Activated T-helper 2 cell treated with anti-CD3 and anti-CD28 coated beads, Interferon-gamma antibody, Interleukin-2, Interleukin-4, amounts not matched to agents 10 μg/mL and 5 μg/mL and 100 μg/mL, durations not matched to agents 14 hours and 24 hours and 36 hours (primary cell): Measurements from ENCODE around the gene APBA2. TPM values are rescaled to one million over a fixed set of nuclear protein-coding genes. Genes with fewer than 3 reads are reported as not detected.
"Not testable (repeated sequence)": the region's sequence is repeated elsewhere in the genome, so short reads cannot be mapped to it uniquely, and the experiment has no call there.

ENCODE experiments used
- DNase-seq: peaks from one replicate; pipeline ENCODE4 v3.0.0; 2021; ENCODE audit warnings: low spot score
- H3K27ac Mint-ChIP-seq: one replicate; pipeline ENCODE4 v1.8.0; 2021; ENCODE audit warnings: mixed read lengths
- H3K27me3 Mint-ChIP-seq: one replicate; pipeline ENCODE4 v1.8.0; 2021; ENCODE audit warnings: low read depth, mixed read lengths
- H3K36me3 Mint-ChIP-seq: one replicate; pipeline ENCODE4 v1.8.0; 2021; ENCODE audit warnings: low read depth, mixed read lengths
- H3K4me1 Mint-ChIP-seq: one replicate; pipeline ENCODE4 v1.8.0; 2021; ENCODE audit warnings: low read depth, mixed read lengths
- H3K4me3 Mint-ChIP-seq: one replicate; pipeline ENCODE4 v1.8.0; 2021; ENCODE audit warnings: low read depth, mild to moderate bottlenecking, moderate library complexity, mixed read lengths
- H3K9me3 Mint-ChIP-seq: one replicate; pipeline ENCODE4 v1.8.0; 2021; ENCODE audit warnings: mixed read lengths
- intact Hi-C: fragments of 100-400 bp; cut with micrococcal nuclease; formaldehyde crosslinking; loops from one replicate; pipeline ENCODE4 v1.15.1; 2023
- total RNA-seq: library from RNA; stranded (reverse); gene quantifications from 2 replicates; pipeline ENCODE4 v1.2.3, GENCODE V29; 2022

Gene APBA2
- total RNA-seq, 1 donor from 2014 or later = 1.2 TPM

- Mint-ChIP-seq H3K4me1 (peaks cover 5% of the 10 kb centered on the region), H3K27ac (no peak overlapping the region)
Measured at GRCh38 chr15:29014493-29014892, 128.7 kb downstream of the APBA2 start.

GRCh38 chr15:29016518-29016917, 130.7 kb downstream of the APBA2 start:
- no peak overlapping the region for H3K27ac Mint-ChIP-seq
- peaks cover 5% of the 10 kb centered on the region for H3K4me1 Mint-ChIP-seq
- no peak for DNase-seq
- intact Hi-C loops = no loop called here
- H3K27me3 Mint-ChIP-seq = no peaks in the 10 kb centered on the region
- no peaks in the 10 kb centered on the region for H3K9me3 Mint-ChIP-seq
- H3K36me3 Mint-ChIP-seq = no peaks in the 10 kb centered on the region
- no peak overlapping the region for H3K4me3 Mint-ChIP-seq

More at GRCh38 chr15:29014493-29014892, 128.7 kb downstream of the APBA2 start:
- no peaks in the 10 kb centered on the region for H3K27me3 Mint-ChIP-seq
- no peaks in the 10 kb centered on the region for H3K9me3 Mint-ChIP-seq
- intact Hi-C loops = no loop called here
- no peak for DNase-seq
- H3K36me3 Mint-ChIP-seq = no peaks in the 10 kb centered on the region
- H3K4me3 Mint-ChIP-seq = no peak overlapping the region

- H3K27me3 Mint-ChIP-seq = no peaks in the 10 kb centered on the region
- no peak overlapping the region for H3K27ac Mint-ChIP-seq
- no peaks in the 10 kb centered on the region for H3K36me3 Mint-ChIP-seq
- intact Hi-C loops = no loop called here
- H3K4me3 Mint-ChIP-seq = no peak overlapping the region
- no peak for DNase-seq
- peaks cover 5% of the 10 kb centered on the region for H3K4me1 Mint-ChIP-seq
- H3K9me3 Mint-ChIP-seq = no peaks in the 10 kb centered on the region
Measured at GRCh38 chr15:29018120-29018805, 132.5 kb downstream of the APBA2 start.

- intact Hi-C loops = no loop called here
- DNase-seq = no peak
- peaks cover 2% of the 10 kb centered on the region for H3K4me1 Mint-ChIP-seq
- no peak overlapping the region for H3K4me3 Mint-ChIP-seq
- no peaks in the 10 kb centered on the region for H3K36me3 Mint-ChIP-seq
- no peaks in the 10 kb centered on the region for H3K27me3 Mint-ChIP-seq
- no peaks in the 10 kb centered on the region for H3K9me3 Mint-ChIP-seq
- no peak overlapping the region for H3K27ac Mint-ChIP-seq
Measured at GRCh38 chr15:29018995-29019976, 133.5 kb downstream of the APBA2 start.

- no peak for DNase-seq
- H3K4me3 Mint-ChIP-seq = no peak overlapping the region
- intact Hi-C loops = no loop called here
- H3K4me1 Mint-ChIP-seq = no peaks in the 10 kb centered on the region
- H3K36me3 Mint-ChIP-seq = no peaks in the 10 kb centered on the region
- H3K27ac Mint-ChIP-seq = no peak overlapping the region
- no peaks in the 10 kb centered on the region for H3K27me3 Mint-ChIP-seq
- H3K9me3 Mint-ChIP-seq = no peaks in the 10 kb centered on the region
Measured at GRCh38 chr15:29021857-29022256, 136.1 kb downstream of the APBA2 start.

GRCh38 chr15:29024662-29025061, 138.9 kb downstream of the APBA2 start:
- intact Hi-C loops = no loop called here
- H3K9me3 Mint-ChIP-seq = no peaks in the 10 kb centered on the region

GRCh38 chr15:29025411-29025810, 139.6 kb downstream of the APBA2 start:
- H3K9me3 Mint-ChIP-seq, intact Hi-C loops, DNase-seq, H3K4me1 Mint-ChIP-seq, H3K4me3 Mint-ChIP-seq, H3K27me3 Mint-ChIP-seq, H3K27ac Mint-ChIP-seq, H3K36me3 Mint-ChIP-seq: not testable (repeated sequence)

More at GRCh38 chr15:29024662-29025061, 138.9 kb downstream of the APBA2 start:
- H3K36me3 Mint-ChIP-seq = no peaks in the 10 kb centered on the region
- DNase-seq = no peak
- no peaks in the 10 kb centered on the region for H3K4me1 Mint-ChIP-seq
- H3K27me3 Mint-ChIP-seq = no peaks in the 10 kb centered on the region
- no peak overlapping the region for H3K4me3 Mint-ChIP-seq
- no peak overlapping the region for H3K27ac Mint-ChIP-seq

- H3K27me3 Mint-ChIP-seq, H3K27ac Mint-ChIP-seq, H3K4me1 Mint-ChIP-seq, DNase-seq, H3K36me3 Mint-ChIP-seq, H3K4me3 Mint-ChIP-seq, intact Hi-C loops: not testable (repeated sequence)
- H3K9me3 Mint-ChIP-seq = peaks cover 12% of the 10 kb centered on the region
Measured at GRCh38 chr15:29028158-29028557, 142.4 kb downstream of the APBA2 start.

GRCh38 chr15:29029651-29030195, 143.9 kb downstream of the APBA2 start:
- Mint-ChIP-seq H3K27me3 (no peaks in the 10 kb centered on the region), H3K27ac (no peak overlapping the region), H3K4me1 (peaks cover 7% of the 10 kb centered on the region), H3K36me3 (no peaks in the 10 kb centered on the region), H3K4me3 (no peak overlapping the region), H3K9me3 (peaks cover 12% of the 10 kb centered on the region)
- DNase-seq = no peak
- intact Hi-C loops = no loop called here

GRCh38 chr15:29031502-29032228, 145.9 kb downstream of the APBA2 start:
- Mint-ChIP-seq H3K27me3 (no peaks in the 10 kb centered on the region), H3K4me3 (no peak overlapping the region), H3K4me1 (peaks cover 7% of the 10 kb centered on the region), H3K36me3 (no peaks in the 10 kb centered on the region), H3K27ac (no peak overlapping the region), H3K9me3 (peaks cover 12% of the 10 kb centered on the region)
- DNase-seq = no peak
- intact Hi-C loops = no loop called here

GRCh38 chr15:29032229-29032625, 146.5 kb downstream of the APBA2 start:
- peaks cover 12% of the 10 kb centered on the region for H3K9me3 Mint-ChIP-seq
- DNase-seq = no peak
- peaks cover 7% of the 10 kb centered on the region for H3K4me1 Mint-ChIP-seq
- H3K36me3 Mint-ChIP-seq = no peaks in the 10 kb centered on the region
- intact Hi-C loops = no loop called here
- no peaks in the 10 kb centered on the region for H3K27me3 Mint-ChIP-seq
- H3K4me3 Mint-ChIP-seq = no peak overlapping the region
- H3K27ac Mint-ChIP-seq = no peak overlapping the region

GRCh38 chr15:29032751-29033150, 147.0 kb downstream of the APBA2 start:
- H3K4me3 Mint-ChIP-seq = no peak overlapping the region
- H3K36me3 Mint-ChIP-seq = no peaks in the 10 kb centered on the region

More at GRCh38 chr15:29032751-29033150, 147.0 kb downstream of the APBA2 start:
- Mint-ChIP-seq H3K4me1 (peaks cover 7% of the 10 kb centered on the region), H3K27me3 (no peaks in the 10 kb centered on the region), H3K27ac (no peak overlapping the region), H3K9me3 (peaks cover 12% of the 10 kb centered on the region)
- intact Hi-C loops = no loop called here
- DNase-seq = no peak
